ENCODE results near the gene IL24.
A peak's percentile ranks its signal among the peaks of the same experiment; 100 is the strongest.

The IL24 gene

GRCh38 chr1:206929524-206929923 is 32.3 kb downstream of the IL24 start:
- DNase-seq = no peak

DNA sequence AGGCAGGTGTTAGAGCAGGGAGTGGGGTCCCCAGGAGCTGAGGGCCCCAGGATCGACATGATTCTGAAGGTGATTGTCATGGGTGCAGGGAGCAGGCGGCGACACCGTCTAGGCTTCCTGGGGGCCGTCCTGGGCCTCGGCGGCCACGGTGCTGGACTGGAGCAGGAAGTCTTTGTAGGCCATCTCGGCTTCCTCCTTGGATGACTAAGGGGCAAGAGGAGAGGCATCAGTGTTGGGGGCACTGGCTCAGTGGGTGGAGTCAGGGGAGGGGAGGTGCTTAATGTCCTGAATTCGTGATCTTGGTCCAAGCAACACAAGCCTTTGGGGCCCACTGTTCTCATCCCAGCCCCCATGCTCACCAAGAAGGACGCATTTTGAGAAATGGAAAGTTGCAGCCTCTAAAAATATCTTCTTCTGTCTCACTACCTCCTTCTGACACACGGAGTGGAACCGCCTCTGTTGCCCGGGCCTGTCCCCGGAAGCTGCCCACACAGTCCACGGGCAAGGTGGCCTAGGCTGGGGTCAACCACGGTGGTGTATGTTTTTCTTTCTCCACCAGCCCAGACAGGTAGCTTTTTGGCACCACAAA is 33.1 kb downstream of the IL24 start:
- no peak for DNase-seq

DNA sequence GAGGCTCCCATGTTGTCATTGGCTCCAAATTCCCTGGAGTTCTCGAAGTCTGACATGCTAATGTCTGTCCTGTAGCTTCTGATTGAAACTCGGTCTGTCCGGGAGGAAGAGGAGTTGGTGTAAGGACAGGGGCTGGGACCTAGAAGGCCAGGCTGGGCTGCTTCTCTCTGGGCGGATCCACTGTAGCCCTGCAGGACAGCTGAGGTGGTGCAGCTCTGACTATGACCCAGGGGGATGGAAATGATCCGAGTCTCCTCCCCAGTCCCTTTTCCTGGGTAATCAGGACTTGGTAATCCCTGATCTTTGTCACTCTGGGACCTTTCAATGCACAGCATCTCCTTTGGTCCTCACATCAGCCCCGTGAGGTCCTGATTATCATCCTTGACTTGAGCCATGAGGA is 34.5 kb downstream of the IL24 start:
- DNase-seq = no peak

DNA sequence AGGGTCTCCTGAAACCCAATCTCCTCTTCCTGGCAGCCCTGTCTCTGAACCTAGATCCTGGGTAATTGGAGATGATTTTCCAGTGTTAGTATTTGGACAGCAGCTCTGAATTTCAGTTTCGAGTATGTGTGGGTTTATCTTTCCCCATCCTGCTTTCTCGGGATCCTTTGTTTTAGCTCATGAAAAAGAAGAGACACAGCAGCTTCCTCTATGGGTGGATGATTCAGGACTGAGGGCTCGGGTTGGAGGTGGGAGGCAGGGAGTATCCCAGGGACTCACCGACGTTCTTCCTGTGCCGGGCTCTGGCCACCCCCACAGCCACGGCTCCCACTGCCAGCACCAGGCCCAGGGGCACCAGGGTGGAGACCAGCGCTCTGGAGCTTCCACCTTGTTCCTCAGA is 34.9 kb downstream of the IL24 start:
- no peak for DNase-seq

DNA sequence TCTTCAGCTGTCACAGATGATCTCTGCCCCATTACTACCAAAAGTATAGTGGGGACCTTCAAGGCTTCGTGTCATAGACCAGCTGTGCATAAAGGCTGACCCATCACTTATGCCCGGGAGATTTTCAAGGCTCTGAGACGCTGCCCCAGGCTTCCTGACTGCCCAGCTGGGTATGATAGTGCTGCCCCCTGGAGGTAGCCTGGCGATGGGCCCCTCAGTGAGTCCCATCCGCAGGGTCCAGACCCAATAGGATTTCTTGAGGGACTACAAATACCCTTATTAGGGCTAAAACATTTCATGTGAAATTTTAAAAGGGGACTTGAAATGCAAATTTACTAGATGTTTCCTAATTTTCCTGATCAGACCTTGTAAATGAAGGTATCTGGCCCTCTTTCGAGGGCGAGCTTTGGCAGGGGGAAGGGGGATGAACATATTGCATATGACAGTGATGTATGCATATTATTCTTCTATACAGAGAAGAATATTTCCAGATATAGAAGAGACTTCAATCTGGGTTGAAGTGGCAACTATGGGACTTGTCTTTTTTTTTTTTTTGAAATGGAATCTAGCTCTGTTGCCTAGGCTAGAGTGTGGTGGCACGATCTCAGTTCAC is 36.2 kb downstream of the IL24 start:
- no peak for DNase-seq

DNA sequence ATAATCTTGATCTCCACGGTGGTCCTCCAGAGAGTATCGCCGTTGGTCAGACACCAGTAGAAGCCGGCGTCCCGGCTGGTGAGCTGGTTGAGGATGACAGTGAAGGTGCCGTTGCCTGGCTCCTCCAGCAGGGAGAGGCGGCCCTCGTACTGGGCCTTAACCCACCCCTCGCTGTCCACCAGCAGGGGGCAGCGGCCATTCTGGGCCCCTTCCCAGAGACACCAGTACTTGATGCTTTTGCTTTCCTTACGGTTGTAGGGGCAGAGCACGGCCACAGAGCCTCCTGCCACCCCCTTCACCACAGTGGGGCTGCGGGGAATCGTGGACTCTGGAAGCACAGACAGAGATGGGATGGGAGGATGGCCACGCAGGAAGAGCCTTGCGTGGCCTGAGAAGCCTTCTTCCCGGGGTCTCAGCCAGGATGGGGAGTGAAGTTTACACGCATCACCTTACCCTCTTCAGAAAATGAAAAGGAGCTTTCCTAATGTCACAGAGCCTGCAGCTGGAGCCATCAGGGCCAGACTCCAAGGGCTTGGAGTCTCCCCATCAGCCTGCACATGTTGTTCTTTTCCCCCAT is 38.3 kb downstream of the IL24 start:
- no peak for DNase-seq

DNA sequence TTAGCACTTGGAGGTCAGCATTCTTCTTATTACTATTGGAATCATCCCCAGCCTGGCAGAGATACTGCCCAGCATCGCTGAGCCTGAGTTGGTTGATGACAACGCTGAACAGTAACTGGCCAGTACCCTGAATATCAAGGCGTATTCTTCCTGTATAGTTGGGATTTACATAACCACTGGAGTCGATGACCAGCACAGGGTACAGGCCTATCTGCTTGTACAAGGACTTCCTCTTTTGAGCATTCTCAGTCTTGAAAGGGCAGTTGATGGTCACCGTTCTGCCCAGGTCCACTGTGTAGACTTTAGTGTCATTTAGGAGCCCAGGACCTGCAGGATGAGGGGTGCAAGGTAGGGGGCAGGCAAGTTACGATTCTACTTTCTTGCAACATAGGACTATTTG is 40.2 kb downstream of the IL24 start:
- no peak for DNase-seq

DNA sequence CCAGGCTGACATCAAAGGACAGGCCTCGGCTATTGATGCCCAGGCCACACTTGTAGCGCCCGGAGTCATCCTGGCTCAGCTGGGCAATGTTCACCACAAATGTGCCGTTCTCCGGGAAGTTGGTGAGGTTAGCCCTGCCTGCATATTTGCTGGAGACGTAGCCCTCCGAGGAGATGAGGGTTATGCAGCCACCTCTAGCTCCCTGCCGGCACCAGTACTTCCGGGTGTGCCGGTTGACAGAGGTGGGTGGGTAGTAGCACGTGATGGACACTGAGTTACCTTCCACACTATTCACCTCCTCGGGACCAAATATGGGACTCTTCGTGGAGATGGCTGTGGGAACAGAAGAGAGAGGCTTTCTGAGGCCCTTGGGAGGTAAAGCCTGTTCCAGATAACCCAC is 41.9 kb downstream of the IL24 start:
- DNase-seq = no peak

DNA sequence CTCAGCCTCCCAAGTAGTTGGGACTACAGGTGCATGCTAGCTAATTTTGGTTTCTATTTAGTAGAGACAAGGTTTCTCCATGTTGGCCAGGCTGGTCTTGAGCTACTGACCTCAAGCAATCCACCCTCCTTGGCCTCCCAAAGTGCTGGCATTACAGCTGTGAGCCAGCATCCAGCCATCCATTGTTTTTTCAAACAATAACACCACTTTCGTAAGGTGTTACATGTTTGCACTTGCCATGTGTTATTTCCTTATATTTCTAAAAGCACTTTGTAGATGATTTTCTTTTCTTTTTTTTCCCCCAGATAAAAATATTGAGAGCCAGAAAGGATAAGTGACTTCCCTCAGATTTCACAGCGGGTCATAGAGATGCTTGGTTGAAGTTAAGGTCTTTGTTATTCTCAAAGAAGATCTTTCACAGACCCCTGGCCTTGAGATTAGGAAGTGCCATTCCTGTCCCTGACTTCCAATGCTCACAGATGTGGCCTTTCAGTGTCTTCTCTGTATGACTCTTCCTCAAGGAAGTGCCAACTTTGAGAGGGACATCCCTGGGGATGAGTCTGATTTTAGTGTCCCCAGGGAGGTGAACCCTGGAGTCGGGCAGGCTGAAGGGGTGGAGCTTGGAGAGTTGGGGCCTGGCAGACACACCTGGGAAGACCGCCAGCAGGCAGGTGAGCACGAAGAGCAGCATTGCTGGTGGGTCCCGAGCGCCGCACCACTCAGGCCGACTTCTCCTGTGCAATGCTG is 42.8 kb downstream of the IL24 start:
- no peak for DNase-seq

- DNase-seq = no peak
Measured at GRCh38 chr1:206940588-206940936, 43.3 kb downstream of the IL24 start.

DNA sequence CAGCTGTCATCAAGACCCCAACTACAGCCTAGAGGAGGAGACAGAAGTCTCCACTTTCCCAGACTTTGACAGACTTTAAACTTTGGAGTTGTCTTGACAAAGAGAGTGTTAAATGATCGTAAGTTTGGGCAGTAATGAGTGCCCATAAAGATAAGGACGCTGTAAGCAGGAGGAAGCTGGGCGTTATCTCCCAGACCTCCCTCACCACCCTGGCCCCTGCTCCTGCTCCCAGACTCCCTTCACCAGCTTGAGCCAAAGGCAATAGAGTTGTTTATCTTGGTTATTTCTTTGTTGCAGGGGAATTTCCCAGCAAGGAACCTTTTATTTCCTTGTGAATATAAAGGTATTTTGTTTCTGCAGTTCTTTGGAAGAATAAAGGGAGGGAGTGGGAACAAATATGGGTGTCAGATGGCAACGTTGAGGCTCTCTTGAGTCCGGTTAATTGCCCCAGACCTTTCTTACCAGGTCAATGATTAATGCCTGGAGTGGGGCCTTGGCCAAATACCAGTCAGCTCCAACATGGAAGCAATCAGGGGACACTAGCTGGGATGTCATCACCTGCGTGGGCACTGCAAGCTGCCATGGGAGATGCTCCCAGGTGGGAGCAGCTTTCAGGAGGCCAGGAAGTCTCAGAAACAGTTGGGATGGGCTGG is 44.6 kb downstream of the IL24 start:
- no peak for DNase-seq

- DNase-seq = no peak
Measured at GRCh38 chr1:206944703-206945102, 47.5 kb downstream of the IL24 start.

DNA sequence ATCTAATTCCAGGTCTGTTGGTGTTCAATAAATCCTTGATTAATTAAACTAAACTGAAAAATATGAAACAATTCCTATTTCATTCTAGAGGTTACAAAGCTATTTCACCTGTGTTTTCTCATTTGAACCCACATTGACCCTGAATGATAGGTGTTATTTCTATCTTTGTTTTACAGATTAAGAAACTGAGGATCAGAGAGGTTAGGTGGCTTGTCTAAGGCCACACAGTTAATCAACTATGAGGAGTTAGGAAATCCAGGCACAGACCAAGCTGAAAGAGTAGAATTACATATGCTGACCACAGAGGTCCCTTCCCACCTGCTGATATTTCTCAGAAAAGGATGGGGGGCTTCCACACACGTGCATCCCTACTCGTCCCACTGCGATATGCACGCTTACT is 48.5 kb downstream of the IL24 start:
- DNase-seq = no peak

- no peak for DNase-seq
Measured at GRCh38 chr1:206946261-206946660, 49.0 kb downstream of the IL24 start, which contains the start of gene PIGR. Gene PIGR (minus strand): TSS chr1:206946466. CDS start chr1:206940531, 5,935 bp downstream.

- no peak for DNase-seq
Measured at GRCh38 chr1:206947255-206947654, 50.0 kb downstream of the IL24 start.

DNA sequence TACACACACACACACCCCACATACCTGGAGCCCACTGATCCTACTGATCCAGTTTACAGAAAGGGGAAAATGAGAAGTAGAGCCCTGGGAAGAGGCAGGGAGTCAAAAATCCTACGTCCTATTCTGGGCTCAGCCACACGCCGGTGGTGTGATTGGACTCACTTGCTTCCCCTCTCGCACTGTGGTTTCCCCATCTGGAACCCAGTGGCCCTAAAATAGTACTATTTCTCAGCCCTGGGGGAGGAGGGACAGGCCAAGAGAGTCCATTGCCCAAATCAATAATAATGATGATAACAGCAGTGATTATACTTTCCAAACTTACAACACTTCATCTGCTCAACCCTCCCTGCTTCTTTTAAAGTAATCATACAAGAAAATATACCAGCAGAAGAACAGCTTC is 52.0 kb downstream of the IL24 start:
- DNase-seq = no peak

- DNase-seq = no peak
Measured at GRCh38 chr1:206949641-206950040, 52.4 kb downstream of the IL24 start.

GRCh38 chr1:206951318-206952100 is 54.3 kb downstream of the IL24 start:
- DNase-seq = peak; percentile 8

DNA sequence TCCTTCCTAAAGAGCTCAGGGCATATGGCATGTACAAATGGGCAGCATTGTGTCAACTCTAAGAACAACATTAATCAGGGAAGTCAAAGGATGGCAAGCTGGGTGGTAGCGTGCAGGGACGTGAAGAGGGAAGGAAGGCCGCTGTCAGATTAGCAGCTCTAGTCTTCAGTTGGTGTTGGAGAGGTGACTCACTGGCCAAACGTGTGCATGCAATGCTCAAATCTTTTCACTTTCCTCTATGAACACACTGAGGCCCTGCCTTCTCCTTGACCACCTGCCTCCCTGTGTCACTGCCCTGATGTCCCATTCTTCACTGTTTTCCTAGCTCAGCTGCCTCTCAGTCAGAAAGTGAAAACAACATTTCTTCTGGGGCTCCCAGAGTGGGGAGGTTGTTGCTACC is 54.9 kb downstream of the IL24 start:
- DNase-seq = no peak

- DNase-seq = peak; percentile 18
Measured at GRCh38 chr1:206953126-206953525, 55.9 kb downstream of the IL24 start.

GRCh38 chr1:206953626-206954025 is 56.4 kb downstream of the IL24 start:
- DNase-seq = no peak

Measured in NCI-H2029 treated with DMSO at 0.1 percent for 48 hours (cell line).